HepG2 (cell line): ENCODE results near the gene KDM4D. TPM values are rescaled to one million over a fixed set of nuclear protein-coding genes. Genes with fewer than 3 reads are reported as not detected.

ENCODE experiments used
- ERF ChIP-seq: IDR thresholded peaks from 2 replicates; pipeline ENCODE4 v1.6.1; 2018; ENCODE audit warnings: missing biosample characterization, missing genetic modification reagents
- FOXJ3 ChIP-seq: sonication (generic); formaldehyde crosslinking; IDR thresholded peaks from 2 replicates; pipeline ENCODE4 v1.4.0; 2020; ENCODE audit warnings: missing genetic modification reagents, mild to moderate bottlenecking, borderline replicate concordance
- HDAC2 ChIP-seq: sonication (generic); formaldehyde crosslinking; IDR thresholded peaks from 2 replicates; pipeline ENCODE4 v1.4.0; 2020; ENCODE audit warnings: missing genetic modification reagents
- HNRNPK ChIP-seq: fragments of 200-400 bp; formaldehyde crosslinking; IDR thresholded peaks from 2 replicates; pipeline ENCODE4 v1.6.1; 2018; ENCODE audit warnings: low read length, low read depth, moderate library complexity, mild to moderate bottlenecking; ENCODE audit not compliant: poor library complexity, severe bottlenecking
- PAWR ChIP-seq: sonication (generic); formaldehyde crosslinking; IDR thresholded peaks from 2 replicates; pipeline ENCODE4 v1.4.0; 2020; ENCODE audit warnings: missing genetic modification reagents, mild to moderate bottlenecking, borderline replicate concordance
- RXRB ChIP-seq: IDR thresholded peaks from 2 replicates; pipeline ENCODE4 v1.6.1; 2016; ENCODE audit warnings: borderline replicate concordance, missing genetic modification reagents, missing compliant biosample characterization
- SALL1 ChIP-seq: sonication (generic); formaldehyde crosslinking; IDR thresholded peaks from 2 replicates; pipeline ENCODE4 v1.8.0; 2022; ENCODE audit warnings: mild to moderate bottlenecking, missing genetic modification reagents
- SRSF1 ChIP-seq: fragments of 200-400 bp; formaldehyde crosslinking; optimal IDR thresholded peaks from 2 replicates; pipeline ENCODE3; 2017; ENCODE audit warnings: mild to moderate bottlenecking, low read depth, low read length, moderate library complexity
- ZNF260 ChIP-seq: sonication (generic); formaldehyde crosslinking; IDR thresholded peaks from 2 replicates; pipeline ENCODE4 v1.4.0; 2020; ENCODE audit warnings: missing genetic modification reagents, low read depth, mild to moderate bottlenecking, borderline replicate concordance
- ZNF354B ChIP-seq: sonication (generic); formaldehyde crosslinking; IDR thresholded peaks from 2 replicates; pipeline ENCODE4 v1.8.0; 2022; ENCODE audit warnings: mild to moderate bottlenecking, missing genetic modification reagents
- polyA plus RNA-seq, 8 experiments: library from polyadenylated mRNA; depleted of rRNA in 3 of 8; stranded (reverse) in 7 of 8; unstranded in 1 of 8; fragments of >200 nt; fragmentation: Illumina TruSeq in 4 of 8; extraction: Trizol in 4 of 8; gene quantifications; 2 replicates each; pipeline versions ENCODE4 v1.2.1 to v1.2.3, GENCODE V29; 2011 to 2016; ENCODE audit warnings: low read depth in 4 of 8, missing spikeins in 1 of 8, mixed read lengths in 1 of 8; ENCODE audit not compliant: insufficient read depth in 1 of 8
- total RNA-seq, 5 experiments: library from RNA; depleted of rRNA; stranded (reverse); fragments of >200 nt; fragmentation: Illumina TruSeq; extraction: Trizol; gene quantifications; 2 replicates each; pipeline ENCODE4 v1.2.3, GENCODE V29; 2016; ENCODE audit warnings: low read depth in 1 of 5
- TF ChIP-seq, protein P1 (sequence below): IDR thresholded peaks from 2 replicates; pipeline ENCODE4 v1.6.1; 2012; ENCODE audit warnings: inconsistent platforms
- TF ChIP-seq, protein P2 (sequence below): sonication (generic); formaldehyde crosslinking; IDR thresholded peaks from 2 replicates; pipeline ENCODE4 v1.4.0; 2020; ENCODE audit warnings: missing genetic modification reagents
- TF ChIP-seq, protein P3 (sequence below): IDR thresholded peaks from 2 replicates; pipeline ENCODE4 v1.6.1; 2016; ENCODE audit warnings: mild to moderate bottlenecking
- TF ChIP-seq, protein P4 (sequence below): sonication (generic); formaldehyde crosslinking; IDR thresholded peaks from 2 replicates; pipeline ENCODE4 v1.4.0; 2020; ENCODE audit warnings: missing genetic modification reagents
- TF ChIP-seq, protein P5 (sequence below): sonication (generic); formaldehyde crosslinking; IDR thresholded peaks from 2 replicates; pipeline ENCODE4 v1.9.0; 2021; ENCODE audit warnings: mild to moderate bottlenecking, missing genetic modification reagents
- TF ChIP-seq, protein P6 (sequence below): sonication (generic); formaldehyde crosslinking; IDR thresholded peaks from 2 replicates; pipeline ENCODE4 v1.8.1; 2023; ENCODE audit warnings: mild to moderate bottlenecking, missing genetic modification reagents

Gene KDM4D
- total and polyA plus RNA-seq, 2 of the 13 experiments (the other 11 are each of a cell fraction or from before 2014, with no cell fraction given) = 0.96 to 1.3 TPM

DNA sequence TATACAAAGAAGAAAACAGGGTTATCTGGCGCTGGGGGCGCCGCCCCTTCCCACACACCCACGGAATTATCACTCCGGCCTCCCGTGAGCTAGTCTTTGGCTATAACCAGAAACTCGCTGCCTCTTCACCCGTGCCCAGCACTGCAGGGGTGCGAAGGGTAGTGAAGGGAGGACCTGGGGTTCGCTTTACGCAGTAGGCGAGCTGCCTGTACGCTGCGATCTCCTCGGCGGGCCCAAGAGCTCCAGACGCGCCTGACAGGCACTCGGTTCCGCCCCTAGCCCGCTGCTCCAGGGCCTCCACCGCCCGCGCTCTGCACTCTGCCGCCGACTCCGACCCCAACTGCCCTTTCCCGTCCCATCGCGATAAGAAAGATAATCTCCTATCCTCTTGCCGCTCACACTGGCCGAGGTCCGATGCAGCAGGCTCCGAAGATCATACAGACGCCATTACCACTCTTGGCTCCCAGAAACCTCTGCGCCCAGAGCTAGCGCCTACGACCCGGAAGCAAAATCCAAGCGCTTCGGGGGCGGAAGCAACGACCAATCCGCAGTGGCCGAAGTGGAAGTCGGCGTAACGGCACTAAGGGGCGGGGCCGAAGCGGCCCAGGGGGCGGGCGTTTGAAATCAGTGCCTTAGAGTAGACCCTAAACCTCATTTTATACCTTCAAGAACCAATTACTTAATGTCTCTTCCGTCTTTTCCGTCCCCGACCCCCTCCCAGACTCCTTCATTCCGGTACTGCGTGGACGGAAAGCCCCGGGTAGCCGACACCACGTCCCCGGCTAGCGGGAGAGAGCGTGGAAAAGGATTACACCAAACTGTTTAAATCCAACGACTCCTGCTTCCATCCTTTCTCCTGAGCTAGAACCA lies at the start of gene KDM4D, which contains the start of gene CWC15 (continued):
- TF ChIP-seq ZNF260 (CRISPR knock-in tag) (no peak), FOXJ3 (CRISPR knock-in tag) (peak; percentile 30; the same call in 1 of the 2 replicates), SALL1 (CRISPR knock-in tag) (peak; percentile 76), ZNF354B (CRISPR knock-in tag) (no peak), ERF (0 out of 2 replicates have a peak, but pooled peaks have one; percentile 53), HDAC2 (peak; percentile 62), SRSF1 (peak; percentile 74), RXRB (peak; percentile 38; the same call in 1 of the 2 replicates), PAWR (CRISPR knock-in tag) (peak; percentile 64; the same call in 1 of the 2 replicates), HNRNPK (no peak)
- TF ChIP-seq, protein P1, sequence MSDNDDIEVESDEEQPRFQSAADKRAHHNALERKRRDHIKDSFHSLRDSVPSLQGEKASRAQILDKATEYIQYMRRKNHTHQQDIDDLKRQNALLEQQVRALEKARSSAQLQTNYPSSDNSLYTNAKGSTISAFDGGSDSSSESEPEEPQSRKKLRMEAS = peak; percentile 69
- TF ChIP-seq, protein P2, sequence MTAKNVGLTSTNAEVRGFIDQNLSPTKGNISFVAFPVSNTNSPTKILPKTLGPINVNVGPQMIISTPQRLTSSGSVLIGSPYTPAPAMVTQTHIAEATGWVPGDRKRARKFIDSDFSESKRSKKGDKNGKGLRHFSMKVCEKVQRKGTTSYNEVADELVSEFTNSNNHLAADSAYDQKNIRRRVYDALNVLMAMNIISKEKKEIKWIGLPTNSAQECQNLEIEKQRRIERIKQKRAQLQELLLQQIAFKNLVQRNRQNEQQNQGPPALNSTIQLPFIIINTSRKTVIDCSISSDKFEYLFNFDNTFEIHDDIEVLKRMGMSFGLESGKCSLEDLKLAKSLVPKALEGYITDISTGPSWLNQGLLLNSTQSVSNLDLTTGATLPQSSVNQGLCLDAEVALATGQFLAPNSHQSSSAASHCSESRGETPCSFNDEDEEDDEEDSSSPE = peak; percentile 92
- TF ChIP-seq, protein P3, sequence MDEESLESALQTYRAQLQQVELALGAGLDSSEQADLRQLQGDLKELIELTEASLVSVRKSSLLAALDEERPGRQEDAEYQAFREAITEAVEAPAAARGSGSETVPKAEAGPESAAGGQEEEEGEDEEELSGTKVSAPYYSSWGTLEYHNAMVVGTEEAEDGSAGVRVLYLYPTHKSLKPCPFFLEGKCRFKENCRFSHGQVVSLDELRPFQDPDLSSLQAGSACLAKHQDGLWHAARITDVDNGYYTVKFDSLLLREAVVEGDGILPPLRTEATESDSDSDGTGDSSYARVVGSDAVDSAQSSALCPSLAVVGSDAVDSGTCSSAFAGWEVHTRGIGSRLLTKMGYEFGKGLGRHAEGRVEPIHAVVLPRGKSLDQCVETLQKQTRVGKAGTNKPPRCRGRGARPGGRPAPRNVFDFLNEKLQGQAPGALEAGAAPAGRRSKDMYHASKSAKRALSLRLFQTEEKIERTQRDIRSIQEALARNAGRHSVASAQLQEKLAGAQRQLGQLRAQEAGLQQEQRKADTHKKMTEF (CRISPR knock-in tag) = 0 out of 2 replicates have a peak, but pooled peaks have one; percentile 83
- TF ChIP-seq, protein P4, sequence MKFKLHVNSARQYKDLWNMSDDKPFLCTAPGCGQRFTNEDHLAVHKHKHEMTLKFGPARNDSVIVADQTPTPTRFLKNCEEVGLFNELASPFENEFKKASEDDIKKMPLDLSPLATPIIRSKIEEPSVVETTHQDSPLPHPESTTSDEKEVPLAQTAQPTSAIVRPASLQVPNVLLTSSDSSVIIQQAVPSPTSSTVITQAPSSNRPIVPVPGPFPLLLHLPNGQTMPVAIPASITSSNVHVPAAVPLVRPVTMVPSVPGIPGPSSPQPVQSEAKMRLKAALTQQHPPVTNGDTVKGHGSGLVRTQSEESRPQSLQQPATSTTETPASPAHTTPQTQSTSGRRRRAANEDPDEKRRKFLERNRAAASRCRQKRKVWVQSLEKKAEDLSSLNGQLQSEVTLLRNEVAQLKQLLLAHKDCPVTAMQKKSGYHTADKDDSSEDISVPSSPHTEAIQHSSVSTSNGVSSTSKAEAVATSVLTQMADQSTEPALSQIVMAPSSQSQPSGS (CRISPR knock-in tag) = peak; percentile 73; the same call in 1 of the 2 replicates
- TF ChIP-seq, protein P5, sequence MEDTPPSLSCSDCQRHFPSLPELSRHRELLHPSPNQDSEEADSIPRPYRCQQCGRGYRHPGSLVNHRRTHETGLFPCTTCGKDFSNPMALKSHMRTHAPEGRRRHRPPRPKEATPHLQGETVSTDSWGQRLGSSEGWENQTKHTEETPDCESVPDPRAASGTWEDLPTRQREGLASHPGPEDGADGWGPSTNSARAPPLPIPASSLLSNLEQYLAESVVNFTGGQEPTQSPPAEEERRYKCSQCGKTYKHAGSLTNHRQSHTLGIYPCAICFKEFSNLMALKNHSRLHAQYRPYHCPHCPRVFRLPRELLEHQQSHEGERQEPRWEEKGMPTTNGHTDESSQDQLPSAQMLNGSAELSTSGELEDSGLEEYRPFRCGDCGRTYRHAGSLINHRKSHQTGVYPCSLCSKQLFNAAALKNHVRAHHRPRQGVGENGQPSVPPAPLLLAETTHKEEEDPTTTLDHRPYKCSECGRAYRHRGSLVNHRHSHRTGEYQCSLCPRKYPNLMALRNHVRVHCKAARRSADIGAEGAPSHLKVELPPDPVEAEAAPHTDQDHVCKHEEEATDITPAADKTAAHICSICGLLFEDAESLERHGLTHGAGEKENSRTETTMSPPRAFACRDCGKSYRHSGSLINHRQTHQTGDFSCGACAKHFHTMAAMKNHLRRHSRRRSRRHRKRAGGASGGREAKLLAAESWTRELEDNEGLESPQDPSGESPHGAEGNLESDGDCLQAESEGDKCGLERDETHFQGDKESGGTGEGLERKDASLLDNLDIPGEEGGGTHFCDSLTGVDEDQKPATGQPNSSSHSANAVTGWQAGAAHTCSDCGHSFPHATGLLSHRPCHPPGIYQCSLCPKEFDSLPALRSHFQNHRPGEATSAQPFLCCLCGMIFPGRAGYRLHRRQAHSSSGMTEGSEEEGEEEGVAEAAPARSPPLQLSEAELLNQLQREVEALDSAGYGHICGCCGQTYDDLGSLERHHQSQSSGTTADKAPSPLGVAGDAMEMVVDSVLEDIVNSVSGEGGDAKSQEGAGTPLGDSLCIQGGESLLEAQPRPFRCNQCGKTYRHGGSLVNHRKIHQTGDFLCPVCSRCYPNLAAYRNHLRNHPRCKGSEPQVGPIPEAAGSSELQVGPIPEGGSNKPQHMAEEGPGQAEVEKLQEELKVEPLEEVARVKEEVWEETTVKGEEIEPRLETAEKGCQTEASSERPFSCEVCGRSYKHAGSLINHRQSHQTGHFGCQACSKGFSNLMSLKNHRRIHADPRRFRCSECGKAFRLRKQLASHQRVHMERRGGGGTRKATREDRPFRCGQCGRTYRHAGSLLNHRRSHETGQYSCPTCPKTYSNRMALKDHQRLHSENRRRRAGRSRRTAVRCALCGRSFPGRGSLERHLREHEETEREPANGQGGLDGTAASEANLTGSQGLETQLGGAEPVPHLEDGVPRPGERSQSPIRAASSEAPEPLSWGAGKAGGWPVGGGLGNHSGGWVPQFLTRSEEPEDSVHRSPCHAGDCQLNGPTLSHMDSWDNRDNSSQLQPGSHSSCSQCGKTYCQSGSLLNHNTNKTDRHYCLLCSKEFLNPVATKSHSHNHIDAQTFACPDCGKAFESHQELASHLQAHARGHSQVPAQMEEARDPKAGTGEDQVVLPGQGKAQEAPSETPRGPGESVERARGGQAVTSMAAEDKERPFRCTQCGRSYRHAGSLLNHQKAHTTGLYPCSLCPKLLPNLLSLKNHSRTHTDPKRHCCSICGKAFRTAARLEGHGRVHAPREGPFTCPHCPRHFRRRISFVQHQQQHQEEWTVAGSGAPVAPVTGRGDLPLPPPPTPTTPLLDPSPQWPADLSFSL (CRISPR knock-in tag) = no peak
- TF ChIP-seq, protein P6, sequence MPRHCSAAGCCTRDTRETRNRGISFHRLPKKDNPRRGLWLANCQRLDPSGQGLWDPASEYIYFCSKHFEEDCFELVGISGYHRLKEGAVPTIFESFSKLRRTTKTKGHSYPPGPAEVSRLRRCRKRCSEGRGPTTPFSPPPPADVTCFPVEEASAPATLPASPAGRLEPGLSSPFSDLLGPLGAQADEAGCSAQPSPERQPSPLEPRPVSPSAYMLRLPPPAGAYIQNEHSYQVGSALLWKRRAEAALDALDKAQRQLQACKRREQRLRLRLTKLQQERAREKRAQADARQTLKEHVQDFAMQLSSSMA (CRISPR knock-in tag) = 0 out of 2 replicates have a peak, but pooled peaks have one; percentile 45
